Spleen (tissue), 11 donors: Measurements from ENCODE around the gene CHD1L. TPM values are rescaled to one million over a fixed set of nuclear protein-coding genes. Genes with fewer than 3 reads are reported as not detected.
A peak's percentile ranks its signal among the peaks of the same experiment; 100 is the strongest.

Experiments used
- DNase-seq: peaks from one replicate; pipeline ENCODE4 v3.0.0-alpha.2; 2020
- H3K27ac ChIP-seq, 8 donors: fragments of 200-600 bp; sonication (generic) in 7 of 8; 1 replicate in 4 of 8; 2 replicates in 4 of 8; pipeline versions ENCODE4 v1.5.0 to v1.8.0; 2016 to 2021; ENCODE audit warnings: inconsistent platforms in 4 of 8, mild to moderate bottlenecking in 4 of 8, moderate library complexity in 1 of 8
- H3K27me3 ChIP-seq, 7 donors: fragments of 200-600 bp; sonication (generic) in 6 of 7; replicated peaks in 1 of 7; 1 replicate in 4 of 7; 2 replicates in 3 of 7; pipeline versions ENCODE4 v1.5.0 to v1.8.0; 2016 to 2021; ENCODE audit warnings: inconsistent platforms in 3 of 7, mild to moderate bottlenecking in 1 of 7
- H3K36me3 ChIP-seq, 6 donors: fragments of 200-600 bp; sonication (generic) in 5 of 6; 1 replicate in 4 of 6; 2 replicates in 2 of 6; pipeline versions ENCODE4 v1.5.0 to v1.8.0; 2016 to 2021; ENCODE audit warnings: inconsistent platforms in 2 of 6
- H3K4me1 ChIP-seq, 6 donors: fragments of 200-600 bp; sonication (generic) in 5 of 6; 1 replicate in 3 of 6; 2 replicates in 3 of 6; pipeline versions ENCODE4 v1.5.0 to v1.8.0; 2016 to 2021; ENCODE audit warnings: inconsistent platforms in 3 of 6
- H3K4me3 ChIP-seq, 8 donors: fragments of 200-600 bp; sonication (generic) in 7 of 8; 1 replicate in 4 of 8; 2 replicates in 4 of 8; pipeline versions ENCODE4 v1.5.0 to v1.8.0; 2016 to 2021; ENCODE audit warnings: inconsistent platforms in 4 of 8, mild to moderate bottlenecking in 4 of 8, moderate library complexity in 2 of 8
- H3K9me3 ChIP-seq, 8 donors: fragments of 200-600 bp; sonication (generic) in 7 of 8; 1 replicate in 4 of 8; 2 replicates in 4 of 8; pipeline versions ENCODE4 v1.5.0 to v1.8.0; 2016 to 2021; ENCODE audit warnings: inconsistent platforms in 4 of 8
- CTCF ChIP-seq, 11 experiments: fragments of 200-600 bp in 7 of 11; fragments of 450-650 bp in 4 of 11; sonication (generic) in 4 of 11; IDR thresholded peaks in 8 of 11; conservative IDR thresholded peaks in 3 of 11; 1 replicate in 7 of 11; 2 replicates in 4 of 11; pipeline versions ENCODE4 v1.4.0 to v1.8.0; 2016 to 2021; ENCODE audit warnings: antibody characterized with exemption in 11 of 11, inconsistent platforms in 4 of 11, mild to moderate bottlenecking in 1 of 11
- POLR2A ChIP-seq, 3 donors: fragments of 450-650 bp; IDR thresholded peaks; one replicate each; pipeline ENCODE4 v1.5.1; 2017; ENCODE audit warnings: antibody characterized with exemption in 3 of 3, mild to moderate bottlenecking in 1 of 3
- POLR2AphosphoS5 ChIP-seq, 3 donors: sonication (generic); formaldehyde crosslinking; IDR thresholded peaks; one replicate each; pipeline ENCODE4 v1.5.1; 2017; ENCODE audit warnings: antibody characterized with exemption in 3 of 3
- WGBS, 5 donors: extraction: QIAGEN DNeasy Blood & Tissue Kit in 3 of 5; methylation state at CpG; one replicate each; pipeline versions ENCODE4 v1.1.5 to v1.1.7; 2013 to 2018; 5-methylcytosine and 5-hydroxymethylcytosine counted together
- intact Hi-C: fragments of 100-400 bp; cut with DNase I; formaldehyde crosslinking; loops from one replicate; pipeline ENCODE4 v1.15.0; 2023; ENCODE audit warnings: low total_unique reads
- polyA plus RNA-seq, 3 donors: library from polyadenylated mRNA; stranded (reverse); fragments of 200-250 nt; gene quantifications; one replicate each; pipeline ENCODE4 v1.2.1, GENCODE V29; 2013
- total RNA-seq, 7 donors: library from RNA; depleted of rRNA in 3 of 7; stranded (reverse); fragments of >200 nt in 3 of 7; fragmentation: NEBNext Ultra II Directional in 4 of 7; extraction: Animal tissue kit (Norgen Biotek cat#: 25700) in 4 of 7; gene quantifications; one replicate each; pipeline versions ENCODE4 v1.1.0 to v1.2.1, GENCODE V29; 2016 to 2021
- donor health status: healthy with polysubstance abuse.
- donor health status: DM: no; HTN: no; CAD: no; lungs with moderate emphysema.
- donor health status: DM: no; HTN: no; CAD: no.
- donor health status: Bipolar disorder and iron deficiency.
- donor health status: healthy.
- donor health status: DM: no; HTN: no; CAD: no.
- donor health status: DM: yes; HTN: yes; CAD: no.

CHD1L gene
- total and polyA plus RNA-seq, 10 donors = 25.8 to 52.6 (median 38.9) TPM

GRCh38 chr1:147283011-147283410 is 40.5 kb downstream of the CHD1L start:
- Histone ChIP-seq H3K36me3 (peaks cover 10 to 100% (median 80%) of the 10 kb centered on the region in 6 donors), H3K27ac (no peak overlapping the region), H3K9me3 (no peaks in the 10 kb centered on the region), H3K4me1 (no peaks in the 10 kb centered on the region), H3K27me3 (no peaks in the 10 kb centered on the region), H3K4me3 (no peak overlapping the region)
- intact Hi-C loops = no loop called here
- no peak for DNase-seq
- no peak for TF ChIP-seq POLR2A (IDR thresholded peaks at IDR 0.05)
- no peak for TF ChIP-seq CTCF (IDR thresholded peaks at IDR 0.05 in 8 of 11, conservative IDR thresholded peaks at IDR 0.05 in 3 of 11)
- TF ChIP-seq POLR2AphosphoS5 (IDR thresholded peaks at IDR 0.05) = no peak
- 74 to 92% (median 84%) methylated on average over 1 of the region's 1 CpG for WGBS, 5 donors

GRCh38 chr1:147287133-147287865 is 44.8 kb downstream of the CHD1L start:
- TF ChIP-seq CTCF (IDR thresholded peaks at IDR 0.05 in 8 of 11, conservative IDR thresholded peaks at IDR 0.05 in 3 of 11) (no peak), POLR2A (IDR thresholded peaks at IDR 0.05) (no peak), POLR2AphosphoS5 (IDR thresholded peaks at IDR 0.05) (no peak)

GRCh38 chr1:147292012-147292411 is 49.5 kb downstream of the CHD1L start:
- Histone ChIP-seq H3K4me1 (no peaks in the 10 kb centered on the region), H3K4me3 (no peak overlapping the region), H3K27me3 (no peaks in the 10 kb centered on the region), H3K36me3 (peaks cover 25 to 100% (median 96%) of the 10 kb centered on the region in 6 donors), H3K9me3 (no peaks in the 10 kb centered on the region), H3K27ac (no peak overlapping the region)
- 91 to 95% (median 95%) methylated on average over 4 of the region's 4 CpGs for WGBS, 5 donors
- intact Hi-C loops = no loop called here
- DNase-seq = no peak
- TF ChIP-seq POLR2A (IDR thresholded peaks at IDR 0.05) (no peak), POLR2AphosphoS5 (IDR thresholded peaks at IDR 0.05) (no peak), CTCF (IDR thresholded peaks at IDR 0.05 in 8 of 11, conservative IDR thresholded peaks at IDR 0.05 in 3 of 11) (no peak)

More at GRCh38 chr1:147287133-147287865, 44.8 kb downstream of the CHD1L start:
- no peak for DNase-seq
- Histone ChIP-seq H3K27ac (peak overlapping the region in 1 of 8 donors; percentile 47), H3K9me3 (no peaks in the 10 kb centered on the region), H3K4me1 (no peaks in the 10 kb centered on the region), H3K27me3 (no peaks in the 10 kb centered on the region), H3K4me3 (no peak overlapping the region), H3K36me3 (peaks cover 14 to 100% (median 91%) of the 10 kb centered on the region in 6 donors)
- WGBS, 5 donors = 84 to 95% (median 91%) methylated on average over 8 of the region's 8 CpGs
- intact Hi-C loops = no loop called here

- H3K27ac ChIP-seq = no peak overlapping the region
- DNase-seq = no peak
- peaks cover 21 to 100% (median 93%) of the 10 kb centered on the region in 6 donors for H3K36me3 ChIP-seq
- H3K27me3 ChIP-seq = no peaks in the 10 kb centered on the region
- 67 to 95% (median 83%) methylated on average over 3 of the region's 3 CpGs for WGBS, 5 donors
- H3K4me3 ChIP-seq = no peak overlapping the region
- H3K9me3 ChIP-seq = peaks cover 0 to 2% (median 0%) of the 10 kb centered on the region in 8 donors
- H3K4me1 ChIP-seq = no peaks in the 10 kb centered on the region
- TF ChIP-seq POLR2AphosphoS5 (IDR thresholded peaks at IDR 0.05) = no peak
- no peak for TF ChIP-seq CTCF (IDR thresholded peaks at IDR 0.05 in 8 of 11, conservative IDR thresholded peaks at IDR 0.05 in 3 of 11)
- no peak for TF ChIP-seq POLR2A (IDR thresholded peaks at IDR 0.05)
- intact Hi-C loops = no loop called here
These were observed 50.3 kb downstream of the CHD1L start for GRCh38 chr1:147292631-147293251.
